ENCODE measurements around the gene ZNF438.

Gene ZNF438

DNA sequence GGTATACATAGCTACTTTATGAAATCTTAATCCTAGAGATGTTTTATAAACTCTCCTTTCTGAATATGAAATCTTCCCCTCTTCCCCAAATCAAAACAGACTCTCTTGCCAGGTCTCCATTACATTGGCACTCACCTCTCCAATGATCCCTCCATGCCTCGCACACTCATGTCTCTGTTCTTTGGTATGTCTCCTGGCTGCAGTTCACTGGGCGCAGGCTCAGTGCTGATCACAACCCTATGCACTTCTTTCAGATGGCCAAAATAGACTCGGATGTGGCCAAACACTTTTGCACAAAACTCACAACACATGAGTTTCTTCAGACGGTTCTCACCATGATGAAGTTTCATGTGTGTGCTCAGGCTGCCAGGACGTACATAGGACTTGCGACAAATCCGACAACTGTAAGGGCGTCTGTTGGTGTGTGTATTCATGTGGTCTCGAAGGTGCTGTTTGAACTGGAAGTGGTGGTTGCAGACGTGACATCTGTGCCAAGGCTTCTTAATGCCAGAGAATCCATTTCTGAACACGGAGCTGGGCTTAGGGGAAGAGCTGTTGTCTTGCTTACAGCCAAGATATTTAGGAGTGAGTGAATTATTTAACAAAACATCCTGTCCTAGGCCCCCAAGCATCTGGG, 183.2 kb downstream of the ZNF438 start:
- no peak for DNase-seq (ENCODE audit: low read depth in 3 of 3)

DNA sequence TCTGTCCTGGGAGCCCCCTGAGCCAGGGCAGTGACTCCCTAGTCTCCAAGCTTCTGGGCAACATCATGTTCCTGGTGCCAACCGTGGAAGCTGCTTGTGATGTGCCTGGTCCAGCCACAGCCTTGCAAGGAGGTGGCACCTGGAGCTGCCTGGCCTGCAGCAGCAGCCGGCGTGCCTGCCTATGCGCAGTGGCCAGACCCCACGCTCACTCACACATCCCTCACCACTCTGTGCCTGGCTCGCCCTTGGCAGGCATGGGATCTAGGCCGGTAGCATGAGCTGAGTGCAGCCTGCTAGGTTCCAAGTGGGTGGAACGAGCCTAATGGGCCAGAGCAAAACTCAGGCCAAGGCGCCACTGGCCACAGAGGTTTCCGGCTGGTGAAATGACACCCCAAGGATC, 184.0 kb downstream of the ZNF438 start:
- DNase-seq (ENCODE audit: low read depth in 3 of 3), result no peak

DNA sequence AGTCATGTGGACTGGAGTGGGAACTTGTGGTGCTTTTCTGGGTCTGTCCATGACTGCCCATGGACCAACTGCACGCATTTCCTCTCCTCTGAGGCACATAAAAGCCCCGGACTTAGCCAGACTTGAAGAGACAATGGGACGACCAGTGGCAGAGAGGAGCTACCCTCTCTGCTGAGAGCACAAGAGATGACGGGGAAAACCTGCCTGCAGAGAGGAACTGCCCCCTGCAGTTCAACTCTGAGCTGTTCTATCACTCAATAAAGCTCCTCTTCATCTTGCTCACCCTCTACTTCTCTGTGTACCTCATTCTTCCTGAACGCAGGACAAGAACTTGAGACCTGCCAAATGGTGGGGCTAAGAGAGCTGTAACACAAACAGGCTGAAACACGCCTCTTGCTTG, 184.5 kb downstream of the ZNF438 start:
- DNase-seq (ENCODE audit: low read depth in 3 of 3), result no peak

DNA sequence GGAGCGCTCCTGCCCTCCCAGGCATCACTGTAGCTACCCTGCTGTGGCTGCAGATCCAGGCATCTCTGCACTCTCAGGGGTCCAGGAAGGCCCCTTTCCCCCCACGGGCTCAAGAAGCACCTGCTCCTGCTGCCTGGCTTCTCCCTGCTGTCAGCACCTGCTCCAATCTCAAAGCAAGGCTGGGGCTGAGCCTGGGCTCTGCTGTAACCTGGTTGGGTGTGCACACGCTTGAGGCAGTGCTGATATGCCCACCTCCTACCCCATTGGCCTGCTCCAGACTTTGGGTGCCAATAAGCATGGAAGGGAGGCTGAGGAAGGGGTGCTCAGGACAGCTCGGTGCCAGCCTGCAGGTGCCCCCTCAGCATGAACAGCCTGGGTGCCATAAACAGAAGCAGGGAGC, 185.0 kb downstream of the ZNF438 start:
- DNase-seq (ENCODE audit: low read depth in 3 of 3), result no peak

DNA sequence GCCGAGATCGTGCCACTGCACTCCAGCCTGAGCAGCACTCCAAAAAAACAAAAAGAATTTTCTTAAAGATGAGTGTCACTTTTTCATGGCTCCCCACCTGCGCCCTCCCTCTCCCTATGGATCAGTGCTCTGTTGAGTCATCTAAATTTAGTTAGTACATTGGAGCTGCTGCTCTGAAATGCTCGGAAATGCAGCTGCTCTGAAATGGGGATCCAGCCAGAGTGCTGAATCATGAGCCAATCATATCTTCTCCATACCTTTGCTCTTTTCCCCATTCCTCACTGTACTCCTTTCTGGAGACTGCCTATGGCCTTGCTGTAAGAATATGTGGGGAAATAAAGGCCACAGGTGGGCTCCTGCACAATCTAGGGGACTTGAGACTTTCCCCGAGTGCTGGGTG, 188.8 kb downstream of the ZNF438 start:
- no peak for DNase-seq (ENCODE audit: low read depth in 3 of 3)

DNA sequence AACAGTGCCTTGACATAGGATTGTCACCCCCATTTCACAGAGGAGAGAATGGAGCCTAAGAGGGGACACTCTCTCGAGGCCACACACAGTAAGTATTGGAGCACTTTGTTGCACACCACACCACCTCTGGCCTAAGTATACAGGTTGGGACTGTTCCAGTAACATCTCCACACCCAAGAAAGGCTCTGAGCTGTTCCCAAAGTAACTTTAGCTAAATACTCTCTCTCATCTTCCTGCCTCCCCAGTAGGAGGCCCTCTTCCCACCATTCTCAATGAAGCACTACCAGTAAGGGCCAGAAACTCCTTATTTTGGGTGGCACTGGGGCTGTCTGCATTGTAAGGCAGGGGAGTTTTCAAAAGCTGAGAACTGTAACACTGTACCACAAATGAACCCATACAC, 189.5 kb downstream of the ZNF438 start:
- no peak for DNase-seq (ENCODE audit: low read depth in 3 of 3)

DNA sequence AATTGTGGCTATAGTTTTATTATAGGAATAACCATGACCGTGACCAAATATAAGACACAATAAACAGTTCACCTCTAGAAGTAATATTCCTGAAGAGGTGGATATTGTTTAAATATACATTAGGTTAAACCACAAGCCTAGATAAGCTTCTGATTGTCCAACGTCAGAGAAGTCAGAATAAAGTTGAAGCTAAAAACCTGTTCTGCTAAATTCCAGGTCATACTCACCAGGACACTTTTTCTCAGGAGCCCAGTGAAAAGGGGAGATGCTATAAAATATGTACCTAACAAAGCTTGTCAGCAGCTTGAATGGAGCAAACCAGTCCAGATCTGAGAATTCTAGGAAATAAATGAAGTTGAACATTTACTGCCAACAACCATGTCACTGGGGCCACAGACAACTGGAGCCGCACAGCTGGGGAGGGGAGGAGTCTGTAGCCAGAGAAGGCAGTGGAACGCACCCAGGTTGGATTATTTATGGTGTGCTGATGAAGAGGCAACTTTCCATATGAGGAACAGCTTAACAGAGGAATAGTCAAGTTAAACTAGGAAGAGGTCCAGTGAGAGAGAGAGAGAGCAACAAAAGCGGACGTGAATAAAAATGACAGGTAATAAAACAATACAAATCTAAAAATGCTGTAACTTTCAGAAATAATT, 191.1 kb downstream of the ZNF438 start:
- no peak for DNase-seq (ENCODE audit: low read depth in 3 of 3)

DNA sequence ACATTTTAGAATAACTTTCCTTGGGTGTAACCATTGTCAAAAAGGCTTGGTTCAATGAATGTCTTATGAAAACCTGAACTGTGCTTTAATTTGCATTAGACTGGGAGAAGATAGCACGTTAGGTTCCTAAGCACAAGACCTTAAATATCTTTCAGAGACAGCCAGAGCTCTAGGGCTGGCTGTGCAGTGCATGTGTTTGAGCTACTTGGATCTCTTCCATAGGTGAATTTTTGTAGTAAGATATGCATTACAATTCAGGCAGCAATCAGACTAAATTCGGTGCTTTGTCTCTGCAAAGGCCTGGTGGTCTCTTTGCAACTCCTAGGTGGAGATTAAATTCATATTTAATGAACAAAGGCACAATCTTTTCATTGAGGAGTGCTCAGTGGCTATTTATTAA, 192.0 kb downstream of the ZNF438 start:
- no peak for DNase-seq (ENCODE audit: low read depth in 3 of 3)

DNA sequence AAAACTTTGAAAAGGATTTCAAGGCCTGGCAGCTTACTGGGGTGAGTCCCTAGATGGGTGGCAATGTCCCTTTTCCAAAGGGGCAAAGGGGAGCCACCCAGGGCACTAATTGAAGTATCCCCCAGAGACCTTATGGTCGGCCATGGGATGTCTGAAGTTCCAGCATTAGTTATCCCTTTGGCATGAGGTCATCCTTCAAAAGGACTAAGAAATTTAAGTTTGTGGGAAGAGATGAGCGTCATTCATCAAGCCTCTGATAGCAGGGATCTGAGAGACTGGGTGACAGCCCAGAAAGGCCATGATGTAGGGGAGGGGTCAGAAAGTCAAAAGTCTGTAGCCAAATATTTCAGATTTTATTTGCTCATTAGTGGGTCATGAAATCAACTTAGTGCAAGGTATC, 195.3 kb downstream of the ZNF438 start:
- no peak for DNase-seq (ENCODE audit: low read depth in 3 of 3)

DNA sequence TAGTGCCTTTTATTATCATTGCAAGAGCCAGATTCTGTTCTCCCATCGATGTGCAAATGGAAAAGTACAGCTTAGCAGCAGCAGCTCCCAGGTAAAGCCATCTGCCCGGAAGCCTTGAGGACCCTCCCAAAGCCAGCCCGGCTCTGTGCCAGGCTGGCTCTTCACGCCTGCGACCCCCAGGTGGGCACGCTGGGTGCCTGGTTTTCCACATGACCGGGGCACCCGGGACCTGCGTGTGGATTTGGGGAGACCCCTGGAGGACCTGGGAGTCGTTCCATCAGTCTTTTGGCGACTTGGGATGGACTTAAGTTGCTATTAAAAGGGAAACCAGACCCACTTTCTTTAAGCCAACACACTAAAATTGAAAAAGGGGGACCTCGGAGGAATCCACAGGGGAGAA, 196.5 kb downstream of the ZNF438 start:
- no peak for DNase-seq (ENCODE audit: low read depth in 3 of 3)

DNA sequence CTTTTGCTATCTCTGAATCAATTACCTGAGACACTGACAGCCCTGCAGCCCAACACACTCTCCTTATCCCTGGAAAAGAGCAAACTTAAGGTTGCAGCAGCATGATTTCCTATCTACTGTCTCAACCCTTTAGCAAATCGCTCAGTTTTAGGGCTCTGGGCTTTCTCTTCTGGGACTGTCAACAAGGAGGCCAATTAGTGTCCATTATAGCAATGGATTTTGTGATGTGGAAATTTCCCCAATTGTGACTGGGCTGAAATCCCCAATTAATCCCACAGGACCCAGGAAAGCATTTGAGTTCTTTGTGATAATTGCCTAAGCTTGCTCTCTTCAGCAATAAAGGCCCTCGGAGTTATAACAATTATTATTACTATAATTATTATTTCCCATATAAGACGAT, 197.0 kb downstream of the ZNF438 start:
- DNase-seq (ENCODE audit: low read depth in 3 of 3), result no peak

DNA sequence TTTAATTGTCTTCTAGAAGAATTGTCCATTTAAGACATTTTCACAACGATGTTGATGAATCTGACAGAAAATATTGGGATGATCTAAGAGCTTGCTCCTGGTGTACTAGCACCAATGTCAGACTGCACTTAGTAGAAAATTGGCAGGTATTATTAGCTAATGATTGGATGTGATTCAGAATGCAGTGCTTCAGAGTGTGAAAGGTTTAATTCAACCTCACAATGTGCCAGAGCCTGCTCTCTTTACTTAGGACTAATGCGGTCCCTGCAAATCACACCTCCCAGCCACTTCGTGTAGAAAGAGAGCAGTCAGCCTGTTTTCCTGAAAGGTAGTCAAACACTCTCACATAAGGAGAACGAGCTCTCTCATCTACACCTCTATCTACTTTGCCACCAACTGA, 197.5 kb downstream of the ZNF438 start:
- no peak for DNase-seq (ENCODE audit: low read depth in 3 of 3)

DNA sequence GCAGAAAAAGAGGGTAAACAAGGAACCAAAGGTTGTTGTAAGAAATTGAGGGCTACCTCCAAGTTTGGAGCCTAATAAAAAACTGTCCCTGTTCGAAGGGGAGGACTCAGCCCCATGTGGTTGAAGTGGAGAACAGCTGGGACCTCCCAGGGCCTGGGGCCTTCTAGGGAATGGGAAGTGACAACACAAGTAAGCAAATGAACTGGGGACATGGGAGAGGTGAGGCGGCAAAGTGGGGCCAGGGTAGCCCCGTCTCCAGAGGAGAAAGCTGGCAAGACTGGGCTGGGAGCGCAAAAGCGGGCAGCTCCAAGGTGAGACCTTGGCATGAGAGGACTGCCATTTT, 198.1 kb downstream of the ZNF438 start:
- DNase-seq (ENCODE audit: low read depth in 3 of 3), result no peak

DNA sequence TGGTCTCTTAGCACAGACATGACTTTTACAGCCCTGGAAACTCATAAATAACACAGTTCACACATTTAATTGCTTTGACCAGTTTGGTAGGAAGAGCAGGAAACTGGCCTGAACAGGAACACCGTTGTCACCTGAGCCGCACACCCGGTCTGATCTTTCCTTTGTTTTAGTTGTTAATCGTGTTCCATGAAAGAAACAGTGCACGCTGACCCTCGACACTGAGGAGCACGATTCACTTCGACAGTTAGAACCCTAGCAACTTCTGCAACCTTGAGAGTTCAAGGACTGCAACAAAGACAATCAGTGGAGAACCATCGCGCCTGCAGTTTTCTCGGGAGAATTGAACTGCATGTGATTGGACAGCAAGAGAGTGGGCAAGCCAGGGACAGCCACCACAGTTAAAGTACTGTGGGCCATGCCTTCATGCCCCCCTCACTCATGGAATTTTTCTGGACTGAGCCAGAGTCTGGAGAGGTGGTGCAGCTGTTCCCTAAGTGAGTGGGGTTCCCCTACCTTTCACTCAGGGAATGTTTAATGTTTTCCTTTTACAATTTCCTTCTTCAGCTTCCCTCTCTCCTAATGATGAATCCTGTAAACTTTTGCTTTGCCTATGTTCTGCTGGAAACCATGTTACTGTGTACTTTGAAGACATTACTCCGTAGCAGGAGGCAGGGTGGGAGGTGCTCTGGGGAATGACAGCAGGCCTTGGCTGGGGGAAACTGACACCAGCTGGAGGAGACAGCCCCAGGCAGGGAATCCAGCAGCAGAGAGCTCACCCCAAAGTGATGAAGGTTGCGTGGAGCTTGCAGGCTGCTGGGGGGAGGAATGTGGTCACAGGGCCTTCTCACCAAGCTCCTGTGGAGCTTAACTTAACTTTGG, 198.7 kb downstream of the ZNF438 start:
- DNase-seq (ENCODE audit: low read depth in 3 of 3), result no peak

DNA sequence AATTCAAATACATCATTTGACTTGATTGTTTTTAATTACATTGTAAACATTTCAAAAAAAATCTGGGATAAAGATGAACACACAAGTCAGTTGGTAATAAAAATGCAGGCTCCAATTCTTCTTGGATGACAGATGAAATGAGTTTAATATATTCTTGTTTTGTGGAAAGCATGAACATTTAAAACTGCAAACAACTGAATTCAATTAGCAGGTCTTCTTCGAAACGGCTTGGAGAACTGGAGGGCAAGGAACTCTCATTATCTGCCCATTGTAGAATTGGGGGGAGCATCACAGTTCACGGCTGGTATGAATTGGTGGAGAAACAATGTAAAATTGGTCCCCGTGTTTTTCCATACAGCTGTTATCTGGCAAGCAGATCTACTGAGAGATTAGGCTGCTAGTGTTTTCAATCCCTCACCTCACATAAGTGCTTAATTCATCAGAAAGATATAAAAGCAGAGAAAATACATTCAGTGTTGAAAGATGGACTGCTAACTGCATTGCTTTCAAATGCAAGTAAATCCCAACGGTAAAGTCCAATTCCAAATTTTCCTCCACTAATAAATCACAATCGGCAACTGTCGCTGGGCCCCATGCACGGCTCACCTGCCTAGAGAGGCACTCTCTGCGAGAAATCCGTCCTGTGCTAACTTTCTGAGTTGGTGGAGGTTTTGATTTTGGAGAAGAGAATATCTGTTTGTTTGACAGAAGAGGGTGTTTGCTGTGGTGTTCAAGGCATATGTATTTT, 199.5 kb downstream of the ZNF438 start:
- DNase-seq (ENCODE audit: low read depth in 3 of 3), result no peak

DNA sequence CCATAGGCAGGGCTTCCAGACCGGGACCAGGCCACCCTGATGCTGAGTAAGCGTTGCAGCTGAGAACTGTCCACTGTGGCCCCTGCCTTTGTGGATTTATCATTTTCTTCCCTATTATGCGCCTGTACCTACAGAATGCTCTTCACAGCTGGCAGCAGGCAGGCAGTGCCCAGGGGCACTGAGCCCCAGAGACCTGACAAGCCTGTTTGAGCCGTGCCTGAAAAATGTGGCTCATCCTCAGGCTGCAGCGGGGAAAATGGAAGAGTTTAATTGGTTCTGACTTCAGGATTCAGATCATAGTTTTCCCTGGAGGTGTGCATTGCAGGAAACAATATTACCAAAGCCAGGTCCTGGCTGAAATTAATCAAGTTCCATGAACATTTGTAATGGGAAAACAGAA, 200.2 kb downstream of the ZNF438 start:
- DNase-seq (ENCODE audit: low read depth in 3 of 3), result no peak

DNA sequence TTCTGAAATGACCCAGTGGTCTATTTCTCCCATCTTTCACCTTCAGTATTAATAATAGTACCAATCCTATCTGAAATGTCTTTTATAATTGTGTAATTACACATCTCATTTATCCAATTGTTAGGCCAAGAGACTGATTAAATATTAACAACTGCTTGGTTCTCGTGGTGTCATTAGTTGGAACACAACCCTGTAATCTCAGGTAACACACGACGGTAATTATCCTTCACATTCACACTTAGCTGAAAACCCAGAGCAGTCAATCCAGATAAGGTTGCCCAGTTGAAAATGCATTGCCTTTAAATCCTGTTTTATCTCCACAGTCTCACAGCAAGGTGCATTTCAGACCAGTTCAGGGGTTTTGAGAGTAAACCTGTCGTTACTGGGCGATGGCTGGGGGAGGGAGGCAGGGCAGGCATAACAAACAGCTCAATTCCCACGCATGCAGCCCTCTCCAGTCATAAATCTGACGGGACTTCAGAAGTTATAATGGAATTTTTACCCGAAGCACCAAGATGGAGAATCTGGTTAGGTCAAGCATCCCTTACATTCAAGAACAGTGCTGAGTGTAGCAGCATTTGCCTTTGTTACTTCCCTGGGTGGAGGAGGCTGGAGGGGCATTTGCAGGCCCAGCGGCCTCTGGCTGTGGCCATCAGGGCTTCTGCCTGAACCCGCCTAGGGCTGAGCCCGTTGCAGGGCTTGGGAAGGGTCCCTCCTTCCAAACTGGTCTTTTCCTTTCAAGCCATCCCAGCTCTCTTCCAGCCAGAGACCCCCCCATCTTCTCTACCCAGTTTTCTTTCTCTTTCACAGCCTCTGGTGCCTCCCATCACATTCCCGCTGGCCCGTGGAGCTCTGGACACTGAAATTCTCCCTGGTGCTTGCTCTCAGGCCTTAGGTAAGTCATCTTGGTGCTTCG, 201.1 kb downstream of the ZNF438 start:
- DNase-seq (ENCODE audit: low read depth in 3 of 3), result no peak

DNA sequence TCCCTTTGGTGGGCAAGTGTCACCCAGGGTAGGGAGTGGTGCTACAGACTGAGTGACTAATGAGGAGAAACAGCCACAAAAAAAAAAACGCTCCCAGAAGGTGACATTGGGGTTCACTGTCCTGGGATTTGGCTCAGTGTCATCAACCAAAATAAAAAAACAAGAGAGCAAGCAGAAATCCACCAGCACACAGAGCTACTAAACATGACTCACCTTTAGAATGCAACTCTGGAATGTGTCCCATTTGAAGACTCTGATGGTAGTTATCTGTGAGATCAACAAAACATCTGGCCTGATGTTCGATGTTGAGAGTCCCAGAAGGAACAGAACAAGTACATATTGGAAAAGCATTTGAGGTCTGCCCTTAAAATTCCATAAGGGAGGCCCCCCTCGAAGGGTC, 201.8 kb downstream of the ZNF438 start:
- DNase-seq (ENCODE audit: low read depth in 3 of 3), result no peak

DNA sequence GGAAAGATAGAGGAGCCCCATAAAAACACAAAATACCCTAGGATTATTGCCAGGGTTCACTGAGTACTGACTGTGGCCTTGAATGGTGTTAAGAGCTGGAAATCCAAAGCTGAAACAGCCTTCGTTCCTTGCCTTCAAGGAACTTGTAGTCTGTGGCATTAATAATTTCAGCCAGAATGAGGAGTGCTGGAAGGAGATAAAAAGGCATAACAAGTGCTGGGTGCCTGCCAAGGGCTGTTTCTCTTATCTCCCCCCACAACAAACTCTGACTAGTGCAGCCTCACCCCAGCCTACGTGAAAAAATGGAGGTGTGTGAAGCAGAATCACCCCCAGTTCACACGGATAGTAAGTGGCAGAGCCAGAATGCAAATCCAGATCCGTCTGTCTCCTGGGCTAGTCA, 203.0 kb downstream of the ZNF438 start:
- no peak for DNase-seq (ENCODE audit: low read depth in 3 of 3)

DNA sequence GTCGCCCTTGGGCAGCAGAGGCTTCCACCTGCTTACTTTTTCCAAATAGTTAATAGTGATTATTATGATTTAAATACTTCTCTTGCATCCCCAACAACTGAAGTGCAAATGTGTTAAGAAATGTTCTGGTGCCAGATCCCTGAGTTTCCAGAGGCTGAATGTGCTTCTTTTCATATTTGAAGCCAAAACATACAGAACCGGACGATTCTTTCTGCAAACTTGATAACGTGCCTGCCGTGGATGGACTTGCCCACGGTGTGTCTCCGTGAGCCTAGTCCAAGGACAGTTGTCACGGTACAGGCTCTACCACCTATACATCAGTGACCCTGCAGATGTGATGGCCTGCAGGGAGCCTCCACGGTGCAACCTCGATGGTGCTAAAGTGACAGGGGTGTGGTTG, 203.5 kb downstream of the ZNF438 start:
- DNase-seq (ENCODE audit: low read depth in 3 of 3), result no peak

DNA sequence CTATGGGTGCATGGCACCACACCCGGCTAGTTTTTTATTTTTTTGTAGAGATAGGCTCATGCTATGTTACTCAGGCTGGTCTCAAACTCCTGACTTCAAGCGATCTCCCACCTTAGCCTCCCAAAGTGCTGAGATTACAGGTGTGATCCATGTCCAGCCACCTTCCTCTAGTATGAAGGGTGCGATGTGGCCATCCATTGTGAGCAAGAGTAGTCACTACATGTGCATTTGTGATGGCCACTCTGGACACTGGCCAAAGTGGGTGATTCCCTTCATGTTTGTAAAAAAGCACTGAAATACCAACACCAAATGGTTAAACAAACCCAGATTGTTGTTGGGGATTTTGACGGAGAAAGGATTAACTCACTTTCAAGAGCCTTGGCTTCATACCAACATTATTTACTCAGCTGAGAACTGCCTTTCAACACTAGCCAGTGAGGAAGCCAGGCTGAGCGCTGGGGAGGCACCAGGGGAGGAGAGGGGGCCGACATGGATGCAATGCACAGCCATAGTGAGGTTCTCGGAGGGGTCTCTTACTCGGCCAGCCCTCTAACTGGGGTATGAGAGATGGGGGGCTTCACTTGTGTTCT, 204.0 kb downstream of the ZNF438 start:
- DNase-seq (ENCODE audit: low read depth in 3 of 3), result no peak

Measured in stimulated activated CD4-positive, alpha-beta T cell treated with anti-CD3 and anti-CD28 coated beads, TNF-alpha, amount 100 ng/mL, for 4 hours (primary cell).